ENCODE measurements around the gene GFOD1.
A peak's percentile ranks its signal among the peaks of the same experiment; 100 is the strongest.
"Not testable (repeated sequence)": the region's sequence is repeated elsewhere in the genome, so short reads cannot be mapped to it uniquely, and the experiment has no call there.

The GFOD1 gene

GRCh38 chr6:13511913-13512717 lies 24.7 kb upstream of the GFOD1 start:
- no peak for DNase-seq

- DNase-seq: not testable (repeated sequence)
These were observed 23.8 kb upstream of the GFOD1 start for GRCh38 chr6:13511141-13511571.

- not testable (repeated sequence) for DNase-seq
These were observed 23.0 kb upstream of the GFOD1 start for GRCh38 chr6:13510433-13510832.

GRCh38 chr6:13508711-13509705 lies 21.6 kb upstream of the GFOD1 start:
- DNase-seq: no peak

- DNase-seq: no peak
These were observed 20.0 kb upstream of the GFOD1 start for GRCh38 chr6:13507306-13507860.

GRCh38 chr6:13505345-13505734 lies 17.9 kb upstream of the GFOD1 start:
- no peak for DNase-seq

- no peak for DNase-seq
These were observed 17.4 kb upstream of the GFOD1 start for GRCh38 chr6:13504611-13505344.

- DNase-seq: no peak
These were observed 13.5 kb upstream of the GFOD1 start for GRCh38 chr6:13500915-13501314.

- DNase-seq: no peak
These were observed 12.9 kb upstream of the GFOD1 start for GRCh38 chr6:13500264-13500663.

GRCh38 chr6:13496513-13497190 lies 9.3 kb upstream of the GFOD1 start:
- DNase-seq: no peak

GRCh38 chr6:13495818-13496217 lies 8.4 kb upstream of the GFOD1 start:
- no peak for DNase-seq

- no peak for DNase-seq
These were observed 7.8 kb upstream of the GFOD1 start for GRCh38 chr6:13495112-13495776.

GRCh38 chr6:13494137-13494536 lies 6.7 kb upstream of the GFOD1 start:
- DNase-seq: no peak

- no peak for DNase-seq
These were observed 5.7 kb upstream of the GFOD1 start for GRCh38 chr6:13493147-13493546.

- no peak for DNase-seq
These were observed 5.0 kb upstream of the GFOD1 start for GRCh38 chr6:13492357-13492756.

GRCh38 chr6:13491538-13491937 lies 4.1 kb upstream of the GFOD1 start:
- no peak for DNase-seq

GRCh38 chr6:13490402-13490801 lies 3.0 kb upstream of the GFOD1 start:
- DNase-seq: no peak

GRCh38 chr6:13488896-13489237 lies 1.5 kb upstream of the GFOD1 start:
- no peak for DNase-seq

- DNase-seq: no peak
These were observed 855 bp upstream of the GFOD1 start for GRCh38 chr6:13488015-13488895.

GRCh38 chr6:13486679-13487121 lies 700 bp downstream of the GFOD1 start:
- DNase-seq: peak; percentile 83
